ENCODE results near the gene POU3F1.
A peak's percentile ranks its signal among the peaks of the same experiment; 100 is the strongest.

POU3F1 gene

GRCh38 chr1:38055965-38056364 is 9.4 kb upstream of the POU3F1 start (continued):
- no peak for TF ChIP-seq ZBTB49 (tag by site-specific recombination; IDR thresholded peaks at IDR 0.05; ENCODE audit: low read depth)
- no peak for TF ChIP-seq ZNF473 (tag by site-specific recombination; IDR thresholded peaks at IDR 0.05)
- TF ChIP-seq ZNF629 (tag by site-specific recombination; IDR thresholded peaks at IDR 0.05) = no peak

GRCh38 chr1:38055398-38055797 is 8.8 kb upstream of the POU3F1 start:
- ChIA-PET POLR2A (no interaction called here), CTCF (interaction anchor here (0.8 to 1.0 kb wide), 2 partner anchors 9 to 15 kb away, joined by 3 to 4 read pairs; partner anchors contain the start of gene POU3F1)
- H3K9me3 ChIP-seq (ENCODE audit: control insufficient read depth, insufficient read depth, low read depth, low read length) = no peaks in the 10 kb centered on the region
- no peaks in the 10 kb centered on the region for H3K4me1 ChIP-seq (ENCODE audit: control insufficient read depth, insufficient read depth, low read length)
- H3K4me3 ChIP-seq (ENCODE audit: low read depth, low read length) = no peak overlapping the region
- no peak overlapping the region for H3K27ac ChIP-seq (ENCODE audit: extremely low read depth, low read depth, low read length)
- no peaks in the 10 kb centered on the region for H3K36me3 ChIP-seq (ENCODE audit: control insufficient read depth in 2 of 2, insufficient read depth in 1 of 2, low read length in 2 of 2)
- TF ChIP-seq ZIC2 (tag by site-specific recombination; IDR thresholded peaks at IDR 0.05) = no peak
- 0 out of 2 replicates have a peak, but pooled peaks have one; percentile 10 for TF ChIP-seq SCRT2 (tag by site-specific recombination; IDR thresholded peaks at IDR 0.05)

GRCh38 chr1:38053416-38054091 is 7.0 kb upstream of the POU3F1 start:
- CTCF ChIA-PET = interaction anchor here (1.0 kb wide), 1 partner anchor 10 kb away, joined by 4 read pairs; no protein-coding TSS in a partner anchor
- no peak overlapping the region for H3K4me3 ChIP-seq (ENCODE audit: low read depth, low read length)
- H3K36me3 ChIP-seq (ENCODE audit: control insufficient read depth in 2 of 2, insufficient read depth in 1 of 2, low read length in 2 of 2) = no peaks in the 10 kb centered on the region
- POLR2A ChIA-PET = no interaction called here
- H3K4me1 ChIP-seq (ENCODE audit: control insufficient read depth, insufficient read depth, low read length) = no peaks in the 10 kb centered on the region
- H3K9me3 ChIP-seq (ENCODE audit: control insufficient read depth, insufficient read depth, low read depth, low read length) = no peaks in the 10 kb centered on the region
- H3K27ac ChIP-seq (ENCODE audit: extremely low read depth, low read depth, low read length) = no peak overlapping the region
- TF ChIP-seq SP2 (tag by site-specific recombination; IDR thresholded peaks at IDR 0.05) = no peak
- no peak for TF ChIP-seq ZEB2 (tag by site-specific recombination; IDR thresholded peaks at IDR 0.05)
- no peak for TF ChIP-seq ZNF362 (tag by site-specific recombination; IDR thresholded peaks at IDR 0.05)
- TF ChIP-seq IKZF3 (tag by site-specific recombination; IDR thresholded peaks at IDR 0.05) = 0 out of 2 replicates have a peak, but pooled peaks have one; percentile 15
- TF ChIP-seq ZNF37A (tag by site-specific recombination; IDR thresholded peaks at IDR 0.05) = no peak
- no peak for TF ChIP-seq ZNF292 (tag by site-specific recombination; IDR thresholded peaks at IDR 0.05; ENCODE audit: borderline replicate concordance, low read depth)
- peak; percentile 85 for TF ChIP-seq ZFHX2 (tag by site-specific recombination; conservative IDR thresholded peaks at IDR 0.05)
- no peak for TF ChIP-seq ZBTB20 (tag by site-specific recombination; IDR thresholded peaks at IDR 0.05)
- TF ChIP-seq ZBTB7A (tag by site-specific recombination; IDR thresholded peaks at IDR 0.05; ENCODE audit: low read depth) = no peak
- TF ChIP-seq ZNF580 (tag by site-specific recombination; IDR thresholded peaks at IDR 0.05) = no peak
- 0 out of 2 replicates have a peak, but pooled peaks have one; percentile 31 for TF ChIP-seq KLF17 (tag by site-specific recombination; IDR thresholded peaks at IDR 0.05)
- TF ChIP-seq ATF2 (tag by site-specific recombination; IDR thresholded peaks at IDR 0.05; ENCODE audit: low read depth) = 0 out of 2 replicates have a peak, but pooled peaks have one; percentile 9
- TF ChIP-seq ZNF354C (tag by site-specific recombination; IDR thresholded peaks at IDR 0.05; ENCODE audit: borderline replicate concordance, low read depth) = no peak
- TF ChIP-seq SP7 (tag by site-specific recombination; IDR thresholded peaks at IDR 0.05) = peak; percentile 88
- TF ChIP-seq ZNF184 (tag by site-specific recombination; IDR thresholded peaks at IDR 0.05) = no peak
- TF ChIP-seq ZNF518A (tag by site-specific recombination; conservative IDR thresholded peaks at IDR 0.05; ENCODE audit: low read depth) = no peak
